Neural crest cell (in vitro differentiated cells): Measurements from ENCODE around the gene RFNG. TPM values are rescaled to one million over a fixed set of nuclear protein-coding genes. Genes with fewer than 3 reads are reported as not detected.
A peak's percentile ranks its signal among the peaks of the same experiment; 100 is the strongest.

Source experiments
- DNase-seq: peaks from one replicate; pipeline ENCODE4 v3.0.0; 2021; ENCODE audit warnings: low read depth, mixed read lengths, low spot score
- H3K27ac Mint-ChIP-seq: one replicate; pipeline ENCODE4 v1.8.0; 2021; ENCODE audit warnings: mild to moderate bottlenecking, mixed read lengths; ENCODE audit not compliant: unreplicated experiment
- H3K27me3 Mint-ChIP-seq: 2 replicates; pipeline ENCODE4 v1.8.0; 2021; ENCODE audit warnings: low read depth, mild to moderate bottlenecking, mixed read lengths
- H3K36me3 Mint-ChIP-seq: 2 replicates; pipeline ENCODE4 v1.8.0; 2021; ENCODE audit warnings: low read depth, mild to moderate bottlenecking, mixed read lengths
- H3K4me1 Mint-ChIP-seq: 2 replicates; pipeline ENCODE4 v1.8.0; 2021; ENCODE audit warnings: mixed read lengths
- H3K4me3 Mint-ChIP-seq: one replicate; pipeline ENCODE4 v1.8.0; 2021; ENCODE audit warnings: mild to moderate bottlenecking, mixed read lengths
- H3K9me3 Mint-ChIP-seq: 2 replicates; pipeline ENCODE4 v1.8.0; 2021; ENCODE audit warnings: mixed read lengths
- total RNA-seq: library from RNA; stranded (reverse); gene quantifications from 2 replicates; pipeline ENCODE4 v1.2.1, GENCODE V29; 2021
- TF ChIP-seq, protein P1 (sequence below): fragments of 200-600 bp; sonication (generic); conservative IDR thresholded peaks from 2 replicates; pipeline ENCODE4 v1.5.0; 2021; ENCODE audit warnings: antibody characterized with exemption, mild to moderate bottlenecking

Gene RFNG
- total RNA-seq, 1 donor from 2014 or later: 46.0 TPM

DNA sequence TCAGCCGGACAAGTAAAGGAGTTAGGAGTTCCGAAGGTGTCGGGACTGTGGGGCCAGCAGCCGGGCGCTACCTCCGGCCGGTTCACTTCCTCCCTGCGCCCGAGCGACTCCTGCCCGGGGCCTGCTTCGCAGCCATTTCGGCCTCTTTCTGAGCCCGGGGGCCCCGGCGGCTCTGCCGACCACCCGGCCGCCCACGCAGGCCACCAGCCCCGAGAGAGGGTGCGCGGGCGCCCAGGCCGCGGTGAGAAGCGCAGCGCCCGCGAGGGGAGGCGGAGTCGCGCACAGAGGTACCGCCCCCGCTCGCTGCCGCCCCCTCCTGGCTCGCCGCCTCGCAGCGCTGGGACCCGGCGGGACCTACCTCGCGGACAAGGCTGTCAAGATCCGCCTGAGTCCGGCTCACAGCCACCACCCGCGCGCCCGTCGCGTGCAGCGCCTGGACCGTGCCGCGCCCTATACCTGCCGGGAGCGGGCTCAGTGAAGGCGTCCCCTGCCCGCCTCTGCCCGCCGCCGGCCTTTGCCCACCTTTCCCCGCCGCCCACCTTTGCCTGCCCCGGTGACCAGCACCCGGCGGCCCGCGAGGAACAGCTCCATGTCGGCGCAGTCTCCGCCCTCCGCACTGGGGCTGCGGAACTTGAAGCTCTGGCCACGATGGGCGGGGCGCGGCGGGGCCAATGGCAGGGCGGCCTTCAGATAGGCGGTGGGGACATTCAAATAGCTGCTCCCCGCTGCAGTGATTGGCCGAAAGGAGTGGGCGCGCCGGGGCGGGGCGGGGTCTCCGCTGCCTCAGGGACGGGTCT lies 14.3 kb downstream of the RFNG start, which contains the start of gene DCXR:
TSS of gene DCXR (minus strand) at position 606 of the 797 bp plus-strand sequence. CDS start at position 591, 15 bp downstream.
- no peaks in the 10 kb centered on the region for H3K9me3 Mint-ChIP-seq
- H3K27ac Mint-ChIP-seq: peak within 1 kb of the TSS; percentile 98
- peak; percentile 96 for DNase-seq
- peaks cover 36% of the 10 kb centered on the region for H3K4me1 Mint-ChIP-seq
- peak within 1 kb of the TSS; percentile 88 for H3K4me3 Mint-ChIP-seq
- no peaks in the 10 kb centered on the region for H3K36me3 Mint-ChIP-seq
- peaks cover 3% of the 10 kb centered on the region for H3K27me3 Mint-ChIP-seq
- TF ChIP-seq, protein P1, sequence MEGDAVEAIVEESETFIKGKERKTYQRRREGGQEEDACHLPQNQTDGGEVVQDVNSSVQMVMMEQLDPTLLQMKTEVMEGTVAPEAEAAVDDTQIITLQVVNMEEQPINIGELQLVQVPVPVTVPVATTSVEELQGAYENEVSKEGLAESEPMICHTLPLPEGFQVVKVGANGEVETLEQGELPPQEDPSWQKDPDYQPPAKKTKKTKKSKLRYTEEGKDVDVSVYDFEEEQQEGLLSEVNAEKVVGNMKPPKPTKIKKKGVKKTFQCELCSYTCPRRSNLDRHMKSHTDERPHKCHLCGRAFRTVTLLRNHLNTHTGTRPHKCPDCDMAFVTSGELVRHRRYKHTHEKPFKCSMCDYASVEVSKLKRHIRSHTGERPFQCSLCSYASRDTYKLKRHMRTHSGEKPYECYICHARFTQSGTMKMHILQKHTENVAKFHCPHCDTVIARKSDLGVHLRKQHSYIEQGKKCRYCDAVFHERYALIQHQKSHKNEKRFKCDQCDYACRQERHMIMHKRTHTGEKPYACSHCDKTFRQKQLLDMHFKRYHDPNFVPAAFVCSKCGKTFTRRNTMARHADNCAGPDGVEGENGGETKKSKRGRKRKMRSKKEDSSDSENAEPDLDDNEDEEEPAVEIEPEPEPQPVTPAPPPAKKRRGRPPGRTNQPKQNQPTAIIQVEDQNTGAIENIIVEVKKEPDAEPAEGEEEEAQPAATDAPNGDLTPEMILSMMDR: peak; percentile 85

- H3K4me1 Mint-ChIP-seq: peaks cover 36% of the 10 kb centered on the region
- TF ChIP-seq, protein P1: no peak
- peak overlapping the region; percentile 78 for H3K4me3 Mint-ChIP-seq
- H3K27me3 Mint-ChIP-seq: peaks cover 3% of the 10 kb centered on the region
- no peak overlapping the region for H3K27ac Mint-ChIP-seq
- H3K9me3 Mint-ChIP-seq: no peaks in the 10 kb centered on the region
- DNase-seq: no peak
- H3K36me3 Mint-ChIP-seq: no peaks in the 10 kb centered on the region
These were observed 14.9 kb downstream of the RFNG start for GRCh38 chr17:82036634-82037091.

DNA sequence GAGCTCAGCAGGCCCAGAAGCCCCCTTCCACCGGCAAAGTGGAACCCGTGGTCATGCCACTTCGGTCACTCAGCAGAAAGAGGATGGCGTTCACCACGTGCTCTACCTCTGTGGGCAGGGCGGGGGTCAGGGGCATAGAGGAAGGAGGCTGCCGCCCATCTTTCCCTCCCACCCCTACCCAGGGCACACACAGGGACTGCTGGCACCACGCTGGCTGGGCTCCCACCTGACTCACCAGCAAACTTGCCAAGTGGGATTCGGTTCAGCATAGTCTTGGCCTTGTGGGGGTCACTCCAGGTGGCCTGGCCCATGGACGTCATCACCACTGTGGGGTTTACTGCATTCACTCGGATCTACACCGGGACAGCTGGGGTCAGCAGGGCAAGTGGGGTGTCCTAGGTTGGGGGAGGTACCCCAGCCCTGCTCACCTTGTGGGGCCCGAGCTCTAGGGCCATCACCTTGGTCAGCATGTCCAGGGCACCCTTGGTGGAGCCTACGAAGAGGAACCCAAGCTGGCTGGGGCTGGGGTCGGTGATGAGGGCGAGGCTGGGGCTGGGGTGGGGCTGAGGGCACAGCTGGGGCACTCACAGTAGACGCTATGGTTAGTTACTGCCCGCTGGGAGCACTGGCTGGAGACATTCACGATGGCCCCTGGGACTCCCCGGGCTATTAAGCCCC lies 15.5 kb downstream of the RFNG start:
- TF ChIP-seq, protein P1: no peak
- Mint-ChIP-seq H3K27me3 (peaks cover 3% of the 10 kb centered on the region), H3K9me3 (no peaks in the 10 kb centered on the region), H3K36me3 (no peaks in the 10 kb centered on the region), H3K27ac (no peak overlapping the region), H3K4me1 (peaks cover 31% of the 10 kb centered on the region), H3K4me3 (peak overlapping the region; percentile 78)
- DNase-seq: no peak

DNA sequence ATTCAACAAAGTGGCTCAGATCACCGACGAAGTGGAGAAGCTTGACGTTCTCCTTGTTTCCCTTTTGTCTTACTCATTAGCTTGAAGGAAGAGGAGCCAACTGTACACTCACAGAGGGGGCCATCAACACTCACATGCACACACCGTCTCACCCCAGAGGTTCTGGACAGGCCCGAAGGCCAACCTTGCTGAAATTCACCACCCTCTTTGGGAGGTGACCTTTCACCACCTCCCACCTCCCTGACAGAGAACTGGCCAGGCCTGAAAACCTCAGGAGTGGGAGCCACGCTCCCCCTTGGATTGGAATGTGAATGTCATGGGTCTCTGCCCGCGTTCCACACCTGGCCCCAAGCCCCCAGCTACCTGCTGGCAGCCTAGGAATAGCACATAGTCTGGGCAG lies 16.1 kb downstream of the RFNG start:
- Mint-ChIP-seq H3K36me3 (no peaks in the 10 kb centered on the region), H3K4me3 (peak overlapping the region; percentile 72), H3K4me1 (peaks cover 29% of the 10 kb centered on the region), H3K27ac (no peak overlapping the region), H3K27me3 (peaks cover 3% of the 10 kb centered on the region), H3K9me3 (no peaks in the 10 kb centered on the region)
- no peak for DNase-seq
- TF ChIP-seq, protein P1: no peak

- H3K4me1 Mint-ChIP-seq: peaks cover 26% of the 10 kb centered on the region
These were observed 17.1 kb downstream of the RFNG start for GRCh38 chr17:82034371-82035011.

More at GRCh38 chr17:82034371-82035011, 17.1 kb downstream of the RFNG start:
- Mint-ChIP-seq H3K9me3 (no peaks in the 10 kb centered on the region), H3K27me3 (peaks cover 3% of the 10 kb centered on the region), H3K27ac (no peak overlapping the region), H3K36me3 (no peaks in the 10 kb centered on the region), H3K4me3 (peak overlapping the region; percentile 72)
- no peak for DNase-seq
- TF ChIP-seq, protein P1: no peak
